GM12878 (cell line): ENCODE data around the gene SLC19A1. TPM values are rescaled to one million over a fixed set of nuclear protein-coding genes. Genes with fewer than 3 reads are reported as not detected.
A peak's percentile ranks its signal among the peaks of the same experiment; 100 is the strongest.

ENCODE experiments used
- ATAC-seq: fragments of 200-7000 bp; cut with Tn5 transposase; 3 replicates; pipeline ENCODE4 v1.9.1; 2020; ENCODE audit warnings: mild to moderate bottlenecking, moderate library complexity
- BruUV-seq: library from RNA; stranded (reverse); fragments of 400-500 nt; replicated peaks from 2 replicates; lab custom pipeline; 2021; lab: Mats Ljungman, UMichigan
- CTCF ChIA-PET: fragments of 300-600 bp; sonication (Branson Sonifier 250); formaldehyde crosslinking; extraction: SDS; loops from one replicate; lab custom pipeline; 2021; ENCODE audit warnings: inconsistent platforms; lab: Yijun Ruan, JAX
- POLR2A ChIA-PET: fragments of 350-600 bp; formaldehyde crosslinking; extraction: SDS; loops from one replicate; lab custom pipeline; 2021; ENCODE audit warnings: inconsistent platforms; lab: Charles Lee
- RAD21 ChIA-PET: fragments of 300-600 bp; sonication (Branson Sonifier 250); formaldehyde crosslinking; loops from one replicate; lab custom pipeline; 2023; ENCODE audit warnings: antibody characterized with exemption; ENCODE audit not compliant: unreplicated experiment; lab: Charles Lee
- SMC1A ChIA-PET: fragments of 300-600 bp; sonication (Branson Sonifier 250); formaldehyde crosslinking; loops from one replicate; lab custom pipeline; 2023; ENCODE audit not compliant: unreplicated experiment, uncharacterized antibody; lab: Charles Lee
- DNase-seq: peaks from one replicate; pipeline ENCODE4 v3.0.0-alpha.2; 2011; ENCODE audit warnings: low read depth, low spot score
- FAIRE-seq: peaks from 3 replicates; lab custom pipeline; 2011; peaks lifted over from hg19 to GRCh38; lab: Jason Lieb, UNC
- H2AFZ ChIP-seq: 2 replicates; pipeline ENCODE4 v1.6.0; 2011; ENCODE audit warnings: low read depth, low read length, control low read depth; ENCODE audit not compliant: control insufficient read depth
- H3K27ac ChIP-seq: 2 replicates; pipeline ENCODE4 v1.5.1; 2011; ENCODE audit warnings: control low read depth; ENCODE audit not compliant: control insufficient read depth, insufficient read depth
- H3K27me3 ChIP-seq, 2 experiments: replicated peaks in 1 of 2; 2 replicates each; pipeline versions ENCODE4 v1.6.0 to v1.6.1; 2011; ENCODE audit warnings: low read length in 1 of 2; ENCODE audit not compliant: control insufficient read depth in 2 of 2, insufficient read depth in 2 of 2
- H3K36me3 ChIP-seq, 2 experiments: 2 replicates each; pipeline ENCODE4 v1.5.1; 2011; ENCODE audit warnings: low read length in 1 of 2; ENCODE audit not compliant: control insufficient read depth in 2 of 2, insufficient read depth in 2 of 2
- H3K4me1 ChIP-seq: 2 replicates; pipeline ENCODE4 v1.6.1; 2011; ENCODE audit warnings: mild to moderate bottlenecking, low read length, moderate library complexity, mixed read lengths; ENCODE audit not compliant: control insufficient read depth, insufficient read depth
- H3K4me2 ChIP-seq: 2 replicates; pipeline ENCODE4 v1.6.0; 2011; ENCODE audit warnings: control low read depth; ENCODE audit not compliant: control insufficient read depth, insufficient read depth
- H3K4me3 ChIP-seq: fragments of 200-600 bp; sonication (generic); 2 replicates; pipeline ENCODE4 v1.5.1; 2016
- H3K79me2 ChIP-seq: 2 replicates; pipeline ENCODE4 v1.6.0; 2011; ENCODE audit warnings: low read length; ENCODE audit not compliant: control insufficient read depth, insufficient read depth
- H3K9ac ChIP-seq: 2 replicates; pipeline ENCODE4 v1.8.0; 2011; ENCODE audit warnings: low read length, control low read depth, mixed read lengths; ENCODE audit not compliant: control insufficient read depth, insufficient read depth
- H3K9me3 ChIP-seq: replicated peaks from 3 replicates; pipeline ENCODE4 v1.5.1; 2011; ENCODE audit warnings: mild to moderate bottlenecking, low read length; ENCODE audit not compliant: control insufficient read depth, insufficient read depth
- H4K20me1 ChIP-seq: 2 replicates; pipeline ENCODE4 v1.6.0; 2011; ENCODE audit not compliant: control insufficient read depth, insufficient read depth
- BACH1 ChIP-seq: fragments of 450-650 bp; IDR thresholded peaks from 2 replicates; pipeline ENCODE4 v1.6.1; 2017; ENCODE audit warnings: mild to moderate bottlenecking, borderline replicate concordance
- BHLHE40 ChIP-seq, 2 experiments: fragments of 450-650 bp in 1 of 2; IDR thresholded peaks; 2 replicates each; pipeline ENCODE4 v1.6.1; 2011 to 2017; ENCODE audit warnings: low read depth in 2 of 2, borderline replicate concordance in 1 of 2, improper control_type of control experiment in 1 of 2, low read length in 1 of 2, mild to moderate bottlenecking in 1 of 2
- BMI1 ChIP-seq: fragments of 450-650 bp; IDR thresholded peaks from 2 replicates; pipeline ENCODE4 v1.6.1; 2016; ENCODE audit warnings: mild to moderate bottlenecking, moderate library complexity, borderline replicate concordance
- CREM ChIP-seq: IDR thresholded peaks from 2 replicates; pipeline ENCODE4 v1.6.1; 2014; ENCODE audit warnings: antibody characterized with exemption, low read depth
- DPF2 ChIP-seq: fragments of 450-650 bp; IDR thresholded peaks from 2 replicates; pipeline ENCODE4 v1.6.1; 2017; ENCODE audit warnings: mild to moderate bottlenecking
- E2F8 ChIP-seq: fragments of 450-650 bp; IDR thresholded peaks from 2 replicates; pipeline ENCODE4 v1.6.1; 2018; ENCODE audit warnings: mild to moderate bottlenecking, low read depth, moderate library complexity; ENCODE audit not compliant: partially characterized antibody
- EED ChIP-seq: sonication (generic); IDR thresholded peaks from 2 replicates; pipeline ENCODE4 v1.6.1; 2016; ENCODE audit warnings: antibody characterized with exemption, low read depth
- EP300 ChIP-seq, 2 experiments: fragments of 150-350 bp in 1 of 2; IDR thresholded peaks; 2 replicates each; pipeline ENCODE4 v1.6.1; 2011 to 2012; ENCODE audit warnings: low read depth in 2 of 2, low read length in 2 of 2, borderline replicate concordance in 1 of 2, improper control_type of control experiment in 1 of 2, inconsistent platforms in 1 of 2; ENCODE audit not compliant: control insufficient read depth in 1 of 2
- GATAD2B ChIP-seq: fragments of 450-650 bp; conservative IDR thresholded peaks from 2 replicates; pipeline ENCODE4 v1.6.1; 2017; ENCODE audit warnings: low read depth, mild to moderate bottlenecking, moderate library complexity
- IKZF1 ChIP-seq: fragments of 450-650 bp; conservative IDR thresholded peaks from 2 replicates; pipeline ENCODE4 v1.6.1; 2017; ENCODE audit warnings: antibody characterized with exemption, mild to moderate bottlenecking
- IKZF2 ChIP-seq, 2 experiments: fragments of 450-650 bp; IDR thresholded peaks; 2 replicates each; pipeline ENCODE4 v1.6.1; 2017; ENCODE audit warnings: mild to moderate bottlenecking in 2 of 2, moderate library complexity in 2 of 2
- JUND ChIP-seq: IDR thresholded peaks from 2 replicates; pipeline ENCODE4 v1.6.1; 2012; ENCODE audit warnings: low read depth, mild to moderate bottlenecking, low read length, improper control_type of control experiment, moderate library complexity
- MAX ChIP-seq: IDR thresholded peaks from 2 replicates; pipeline ENCODE4 v1.6.1; 2012; ENCODE audit warnings: low read depth, low read length, improper control_type of control experiment
- NKRF ChIP-seq: fragments of 450-650 bp; conservative IDR thresholded peaks from 2 replicates; pipeline ENCODE4 v1.6.1; 2017; ENCODE audit warnings: mild to moderate bottlenecking, moderate library complexity
- NR2F1 ChIP-seq: fragments of 450-650 bp; conservative IDR thresholded peaks from 2 replicates; pipeline ENCODE4 v1.6.1; 2017; ENCODE audit warnings: mild to moderate bottlenecking
- PML ChIP-seq: IDR thresholded peaks from 2 replicates; pipeline ENCODE4 v1.6.1; 2012; ENCODE audit warnings: low read length, inconsistent platforms
- SRF ChIP-seq, 2 experiments: IDR thresholded peaks; 2 replicates each; pipeline ENCODE4 v1.6.1; 2011; ENCODE audit warnings: low read depth in 2 of 2, low read length in 2 of 2, mild to moderate bottlenecking in 1 of 2, moderate library complexity in 1 of 2
- TCF7 ChIP-seq: IDR thresholded peaks from 2 replicates; pipeline ENCODE4 v1.6.1; 2014; ENCODE audit warnings: antibody characterized with exemption, borderline replicate concordance
- WGBS: methylation state at CpG from one replicate; pipeline ENCODE4 v1.1.6; 2016; ENCODE audit warnings: low lambda C conversion rate; ENCODE audit not compliant: insufficient replicate concordance, insufficient coverage; ENCODE audit errors: missing lambda C conversion rate; 5-methylcytosine and 5-hydroxymethylcytosine counted together
- in situ Hi-C: fragments of 300-500 bp; cut with MboI; formaldehyde crosslinking; loops from 9 replicates; pipeline ENCODE4 v1.14.3; 2018; ENCODE audit warnings: mixed read lengths
- intact Hi-C: fragments of 100-400 bp; cut with micrococcal nuclease; formaldehyde crosslinking; loops from one replicate; pipeline ENCODE4 v1.14.2; 2022; ENCODE audit not compliant: unreplicated experiment
- polyA plus RNA-seq, 11 experiments: library from polyadenylated mRNA; depleted of rRNA in 4 of 11; unstranded in 6 of 11; stranded (reverse) in 5 of 11; fragments of >200 nt; fragmentation: Nextera tagmentation in 4 of 11; fragmentation: Illumina TruSeq in 1 of 11; extraction: Ambion mirVana in 4 of 11; extraction: Trizol in 1 of 11; gene quantifications; 1 replicate in 1 of 11; 2 replicates in 10 of 11; pipeline versions ENCODE4 v1.2.1 to v1.2.3, GENCODE V29; 2011 to 2016; ENCODE audit warnings: inconsistent platforms in 2 of 11, missing spikeins in 2 of 11, low read depth in 1 of 11
- total RNA-seq, 4 experiments: library from RNA; depleted of rRNA in 3 of 4; stranded (reverse); fragments of >200 nt in 3 of 4; fragmentation: Illumina TruSeq in 1 of 4; extraction: Trizol in 1 of 4; gene quantifications; 2 replicates each; pipeline versions ENCODE4 v1.2.1 to v1.2.3, GENCODE V29; 2013 to 2021

The SLC19A1 gene
- total and polyA plus RNA-seq, 10 of the 15 experiments (the other 5 are each of a cell fraction or from before 2014, with no cell fraction given): 0.42 to 49.7 (median 12.2) TPM

GRCh38 chr21:45541221-45542039 lies 810 bp downstream of the SLC19A1 start:
- peaks cover 12% of the 10 kb centered on the region for H3K4me1 ChIP-seq
- WGBS: 7% methylated on average over 41 of the region's 50 CpGs
- H3K9me3 ChIP-seq: no peaks in the 10 kb centered on the region
- ATAC-seq (peak; percentile 78), FAIRE-seq (peak; percentile 80), DNase-seq (no peak)
- H3K4me3 ChIP-seq: peak overlapping the region; percentile 78
- ChIA-PET CTCF (interaction anchor here (2.0 kb wide), 1 partner anchor 15 kb away, joined by 6 read pairs; no protein-coding TSS in a partner anchor), POLR2A (no interaction called here), RAD21 (no interaction called here), SMC1A (interaction anchor here (0.9 kb wide), 1 partner anchor 15 kb away, joined by 3 read pairs; no protein-coding TSS in a partner anchor)
- H3K4me2 ChIP-seq: peak overlapping the region; percentile 95
- no peaks in the 10 kb centered on the region for H3K27me3 ChIP-seq
- intact Hi-C loops (loop anchor here (10.0 kb wide), 1 partner anchor 67 kb away; no protein-coding TSS in a partner anchor), in situ Hi-C loops (no loop called here)
- no peaks in the 10 kb centered on the region for H4K20me1 ChIP-seq
- peak overlapping the region; percentile 45 for H2AFZ ChIP-seq
- BruUV-seq: TSS peak; percentile 67
- H3K27ac ChIP-seq: peak overlapping the region; percentile 69; the same call in 1 of the 2 replicates
- H3K79me2 ChIP-seq: peaks cover 33% of the 10 kb centered on the region
- peak overlapping the region; percentile 52 for H3K9ac ChIP-seq
- peaks cover 0 to 5% of the 10 kb centered on the region in 2 experiments; a peak in 2 of 4 replicates for H3K36me3 ChIP-seq
- TF ChIP-seq JUND (no peak), IKZF2 (IDR thresholded peaks at IDR 0.05) (peak; percentile 34 to 63; a peak in 3 of 4 replicates), IKZF1 (peak; percentile 75), MAX (peak; percentile 97), DPF2 (0 out of 2 replicates have a peak, but pooled peaks have one; percentile 33), EP300 (IDR thresholded peaks at IDR 0.05; ENCODE audit: borderline replicate concordance in 1 of 2, control insufficient read depth in 1 of 2, low read depth in 2 of 2, low read length in 2 of 2) (0 out of 4 replicates have a peak, but pooled peaks of 1 of the 2 experiments have one; percentile 10), BHLHE40 (IDR thresholded peaks at IDR 0.05; ENCODE audit: borderline replicate concordance in 1 of 2, low read depth in 2 of 2, low read length in 1 of 2) (peak; percentile 93 to 97), BACH1 (peak; percentile 74), NR2F1 (no peak), E2F8 (no peak), CREM (peak; percentile 96), EED (peak; percentile 46; the same call in 1 of the 2 replicates), NKRF (peak; percentile 90), GATAD2B (peak; percentile 69), SRF (IDR thresholded peaks at IDR 0.05; ENCODE audit: low read depth in 2 of 2, low read length in 2 of 2) (0 out of 4 replicates have a peak, but pooled peaks of 1 of the 2 experiments have one; percentile 38), BMI1 (no peak), PML (no peak), TCF7 (no peak)
